Hematopoietic multipotent progenitor cell (in vitro differentiated cells): ENCODE results near the gene TLDC2. TPM values are rescaled to one million over a fixed set of nuclear protein-coding genes. Genes with fewer than 3 reads are reported as not detected.
"Not testable (repeated sequence)": the region's sequence is repeated elsewhere in the genome, so short reads cannot be mapped to it uniquely, and the experiment has no call there.

Experiments
- DNase-seq, 3 donors: peaks; one replicate each; pipeline ENCODE4 v3.0.0-alpha.2; 2011 to 2015; ENCODE audit warnings: low read depth in 2 of 3, low spot score in 2 of 3
- total RNA-seq: library from RNA; depleted of rRNA; stranded (reverse); fragments of >200 nt; gene quantifications from one replicate; pipeline ENCODE4 v1.2.3, GENCODE V29; 2012

The TLDC2 gene
- total RNA-seq, 1 donor: under 0.01 TPM

DNA sequence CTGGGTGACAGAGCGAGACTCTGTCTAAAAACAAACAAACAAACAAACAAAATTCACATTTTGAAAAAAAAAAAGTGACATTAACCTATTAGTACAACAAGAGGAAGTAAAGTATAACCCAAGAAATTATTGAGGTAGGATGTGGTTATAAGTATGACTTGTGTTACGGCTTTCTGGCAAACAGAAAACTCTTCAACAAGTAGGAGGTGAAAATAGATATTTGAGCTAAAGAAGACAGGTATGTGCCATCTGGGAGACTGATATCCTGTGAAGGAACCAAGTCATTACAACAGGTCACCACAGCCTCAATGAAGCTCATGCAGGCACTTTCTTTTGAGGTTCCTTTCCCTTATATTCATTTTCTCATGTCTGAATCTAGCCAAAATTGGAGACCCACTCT is 28.8 kb downstream of the TLDC2 start:
- peak in 1 of 3 donors; percentile 26 for DNase-seq

DNA sequence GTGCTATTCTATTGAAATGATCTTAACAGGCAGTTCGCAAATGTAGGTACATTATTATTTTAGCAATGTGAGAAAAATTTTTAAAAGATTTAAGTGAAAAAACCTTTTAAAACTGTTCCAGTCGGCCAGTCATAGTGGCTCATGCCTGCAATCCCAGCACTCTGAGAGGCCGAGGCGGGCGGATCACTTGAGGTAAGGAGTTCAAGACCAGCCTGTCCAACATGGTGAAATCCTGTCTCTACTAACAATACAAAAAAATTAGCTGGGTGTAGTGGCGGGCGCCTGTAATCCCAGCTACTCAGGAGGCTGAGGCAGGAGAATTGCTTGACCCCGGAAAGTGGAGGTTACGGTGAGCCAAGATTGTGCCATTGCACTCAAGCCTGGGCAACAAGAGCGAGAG is 29.6 kb downstream of the TLDC2 start:
- not testable (repeated sequence) for DNase-seq

GRCh38 chr20:36906086-36906485 is 30.1 kb downstream of the TLDC2 start:
- DNase-seq: not testable (repeated sequence)

GRCh38 chr20:36908603-36909002 is 32.7 kb downstream of the TLDC2 start:
- no peak for DNase-seq

DNA sequence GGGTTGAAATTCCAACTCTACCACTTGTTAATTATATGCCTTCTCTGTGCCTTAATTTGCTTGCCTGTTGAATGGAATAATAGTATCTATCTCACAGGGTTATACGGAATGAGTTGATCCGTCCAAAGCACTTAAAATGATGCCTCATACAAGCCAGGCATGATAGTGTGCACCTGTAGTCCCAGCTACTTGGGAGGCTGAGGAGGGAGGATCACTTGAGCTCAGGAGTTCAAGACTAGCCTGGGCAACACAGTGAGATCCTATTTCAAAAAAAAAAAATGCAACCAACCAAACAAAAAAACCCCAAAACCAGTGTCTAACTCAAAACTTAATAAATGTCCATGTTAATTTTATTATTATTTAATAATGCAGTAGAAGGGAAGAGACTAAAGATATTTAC is 40.3 kb downstream of the TLDC2 start:
- DNase-seq: no peak

DNA sequence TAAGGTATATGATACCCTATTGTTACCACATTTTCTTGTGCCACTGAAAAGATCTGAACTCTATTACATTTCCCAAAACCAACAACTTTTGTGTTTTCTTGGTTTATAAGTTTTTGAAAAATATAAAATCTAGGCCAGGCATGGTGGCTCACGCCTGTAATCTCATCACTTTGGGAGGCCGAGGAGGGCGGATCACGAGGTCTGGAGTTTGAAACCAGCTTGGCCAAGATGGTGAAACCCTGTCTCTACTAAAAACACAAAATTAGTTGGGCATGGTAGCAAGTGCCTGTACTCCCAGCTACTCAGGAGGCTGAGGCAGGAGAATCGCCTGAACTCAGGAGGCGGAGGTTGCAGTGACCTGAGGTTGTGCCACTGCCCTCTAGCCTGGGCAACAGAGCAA is 41.3 kb downstream of the TLDC2 start:
- DNase-seq: no peak

DNA sequence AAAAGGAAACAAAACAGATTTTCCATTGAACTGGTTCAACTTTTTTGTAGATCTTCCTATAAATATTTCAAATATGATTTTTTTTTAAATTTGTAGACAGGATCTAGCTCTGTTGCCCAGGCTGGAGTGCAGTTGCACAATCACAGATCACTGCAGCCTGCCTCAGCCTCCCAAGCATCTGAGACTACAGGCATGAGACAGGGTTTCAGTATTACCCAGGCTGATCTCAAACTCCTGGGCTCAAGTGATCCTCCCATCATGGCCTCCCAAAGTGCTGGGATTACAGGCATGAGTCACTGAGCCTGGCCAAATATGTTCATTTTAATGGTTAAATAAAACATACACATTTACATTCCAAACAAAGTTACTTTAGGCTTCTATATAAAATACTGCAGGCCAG is 42.0 kb downstream of the TLDC2 start:
- no peak for DNase-seq

GRCh38 chr20:36919715-36920333 is 43.9 kb downstream of the TLDC2 start:
- peak; percentile 17 to 72 (median 39) for DNase-seq

DNA sequence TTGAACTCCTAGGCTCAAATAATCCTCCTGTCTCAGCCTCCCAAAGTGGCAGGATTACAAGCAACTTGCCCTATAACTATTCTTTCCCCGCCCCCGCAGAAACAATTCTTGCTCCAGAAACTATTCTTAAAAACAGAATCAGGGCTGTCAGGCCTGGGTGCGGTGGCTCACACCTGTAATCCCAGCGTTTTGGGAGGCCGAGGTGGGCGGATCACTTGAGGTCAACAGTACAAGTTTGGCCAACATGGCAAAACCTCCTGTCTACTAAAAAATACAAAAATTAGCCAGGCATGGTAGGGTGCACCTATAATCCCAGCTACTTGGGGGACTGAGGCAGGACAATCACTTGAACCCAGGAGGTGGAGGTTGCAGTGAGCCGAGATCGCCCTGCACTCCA is 44.4 kb downstream of the TLDC2 start:
- DNase-seq: no peak

DNA sequence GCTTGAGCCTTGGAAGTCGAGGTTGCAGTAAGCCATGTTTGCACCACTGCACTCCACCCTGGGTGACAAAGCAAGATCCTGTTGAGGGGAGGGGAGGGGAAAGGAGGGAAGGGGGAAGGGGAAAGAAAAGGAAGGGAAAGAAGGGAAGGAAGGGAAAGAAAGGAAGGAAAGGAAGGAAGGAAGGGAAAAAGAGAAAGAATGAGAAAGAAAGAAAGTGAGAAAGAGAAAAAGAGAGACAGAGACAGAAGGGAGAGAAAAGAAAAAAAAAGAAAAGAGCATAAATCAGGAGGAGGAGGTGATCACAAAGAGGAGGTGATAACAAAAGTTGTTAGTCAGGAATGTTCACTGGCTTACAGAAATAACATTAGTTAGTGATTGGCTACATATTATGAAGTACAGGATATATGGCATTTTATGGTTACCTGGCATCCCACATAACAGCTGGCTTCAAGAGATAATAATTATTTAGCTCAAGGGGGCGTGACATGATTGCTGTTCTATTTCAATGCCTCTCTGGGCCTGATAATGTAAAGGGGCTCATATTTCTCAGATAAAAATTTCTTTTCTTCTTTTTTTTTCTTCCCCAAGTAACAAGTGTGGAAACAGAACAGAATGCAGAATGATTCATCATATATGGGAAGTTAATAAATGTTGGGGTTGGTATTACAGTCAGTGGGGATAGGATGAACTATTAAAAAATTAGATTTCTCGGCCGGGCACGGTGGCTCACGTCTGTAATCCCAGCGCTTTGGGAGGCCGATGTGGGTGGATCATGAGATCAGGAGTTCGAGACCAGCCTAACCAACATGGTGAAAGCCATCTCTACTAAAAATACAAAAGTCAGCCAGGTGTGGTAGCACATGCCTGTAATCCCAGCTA is 48.5 kb downstream of the TLDC2 start:
- no peak for DNase-seq

GRCh38 chr20:36925234-36925633 is 49.3 kb downstream of the TLDC2 start:
- no peak for DNase-seq

DNA sequence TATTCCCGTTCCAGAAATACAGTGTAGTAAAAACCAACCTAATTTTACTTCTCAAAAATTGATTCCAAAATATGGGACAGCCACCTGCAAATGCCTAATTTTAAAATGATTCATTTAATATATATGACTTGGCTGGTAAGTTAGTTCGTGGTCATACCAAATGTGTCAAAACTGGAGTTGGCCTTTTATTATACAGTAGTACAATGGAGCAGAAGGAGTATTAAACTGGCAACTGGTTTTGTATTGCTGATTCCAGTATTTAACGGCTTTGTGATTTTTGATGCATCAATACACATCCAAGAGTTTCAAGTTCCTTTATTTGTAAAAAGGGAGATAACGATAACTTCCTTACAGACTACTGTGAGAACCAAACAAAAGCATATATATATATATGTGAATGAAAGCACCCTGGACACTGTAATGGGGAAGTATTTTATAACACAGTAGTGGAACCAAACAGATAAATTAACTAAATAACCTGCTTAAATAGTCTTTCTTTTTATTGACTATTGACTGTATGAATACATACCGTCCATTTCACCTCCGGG is 50.8 kb downstream of the TLDC2 start:
- DNase-seq: no peak

DNA sequence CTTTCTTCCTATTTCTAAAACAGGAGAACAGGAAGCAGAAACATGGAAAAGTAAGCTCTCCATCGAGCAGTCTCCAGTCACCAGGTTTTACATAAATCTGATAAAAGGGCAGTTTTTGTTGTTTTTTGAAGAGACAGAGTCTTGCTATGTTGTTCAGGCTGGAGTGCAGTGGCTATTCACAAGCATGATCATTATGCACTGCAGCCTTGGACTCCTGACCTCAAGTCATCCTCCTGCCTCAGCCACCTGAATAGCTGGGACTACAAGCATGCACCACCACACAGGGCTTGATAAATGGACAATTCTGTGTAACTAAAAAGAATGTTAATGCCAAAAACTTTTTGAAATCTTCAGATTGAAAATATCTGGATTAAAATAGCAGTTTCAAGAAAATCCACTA is 51.8 kb downstream of the TLDC2 start:
- DNase-seq: no peak

GRCh38 chr20:36929290-36929689 is 53.4 kb downstream of the TLDC2 start:
- no peak for DNase-seq

- no peak for DNase-seq
Observed at GRCh38 chr20:36929691-36930090, 53.8 kb downstream of the TLDC2 start.

- not testable (repeated sequence) for DNase-seq
Observed at GRCh38 chr20:36932067-36932466, 56.1 kb downstream of the TLDC2 start.

DNA sequence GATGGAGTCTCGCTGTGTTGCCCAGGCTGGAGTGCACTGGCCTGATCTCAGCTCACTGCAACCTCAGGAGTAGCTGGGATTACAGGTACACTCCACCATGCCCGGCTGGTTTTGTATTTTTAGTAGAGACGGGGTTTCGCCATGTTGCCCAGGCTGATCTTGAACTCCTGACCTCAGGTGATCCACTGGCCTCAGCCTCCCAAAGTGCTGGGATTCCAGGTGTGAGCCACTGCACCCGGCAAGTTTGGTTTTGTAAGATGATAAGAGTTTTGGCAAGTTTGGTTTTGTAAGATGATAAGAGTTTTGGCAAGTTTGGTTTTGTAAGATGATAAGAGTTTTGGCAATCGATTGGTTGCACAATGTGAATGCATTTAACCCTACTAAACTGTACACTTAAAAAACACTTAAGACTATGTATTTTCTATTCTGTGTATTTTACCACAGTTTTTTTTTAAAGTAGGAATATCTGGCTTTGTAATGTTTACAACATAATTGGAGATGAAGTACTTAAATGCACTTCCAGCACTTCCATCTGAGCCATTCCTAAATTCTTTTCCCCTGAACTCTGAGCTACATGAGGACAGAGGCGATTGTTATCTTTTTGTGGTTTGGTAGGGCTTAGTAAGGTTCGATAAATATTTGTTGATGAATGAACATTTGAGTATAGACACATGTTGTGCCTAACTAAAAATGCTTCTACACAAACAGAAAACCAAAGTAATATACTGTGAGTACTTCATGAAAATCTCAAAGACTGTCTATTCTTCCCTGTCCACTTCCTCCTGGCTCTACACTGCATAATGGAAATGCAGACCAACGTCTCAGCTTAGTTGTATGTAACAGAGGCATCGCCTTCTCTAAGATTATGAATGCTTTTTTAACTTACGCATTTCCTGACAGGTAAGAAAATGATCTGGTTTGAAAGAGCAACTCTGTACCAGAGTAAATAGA is 56.8 kb downstream of the TLDC2 start:
- DNase-seq: no peak

DNA sequence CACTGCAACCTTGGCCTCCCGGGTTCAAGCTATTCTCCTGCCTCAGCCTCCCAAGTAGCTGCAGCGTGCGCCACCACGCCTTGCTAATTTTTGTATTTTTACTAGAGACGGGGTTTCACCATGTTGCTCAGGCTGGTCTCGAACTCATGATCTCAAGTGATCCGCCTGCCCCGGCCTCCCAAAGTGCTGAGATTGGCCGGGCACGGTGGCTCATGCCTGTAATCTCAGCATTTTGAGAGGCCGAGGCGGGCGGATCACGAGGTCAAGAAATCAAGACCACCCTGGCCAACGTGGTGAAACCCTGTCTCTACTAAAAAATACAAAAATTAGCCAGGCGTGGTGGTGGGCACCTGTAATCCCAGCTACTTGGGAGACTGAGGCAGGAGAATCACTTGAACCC is 57.6 kb downstream of the TLDC2 start:
- not testable (repeated sequence) for DNase-seq

DNA sequence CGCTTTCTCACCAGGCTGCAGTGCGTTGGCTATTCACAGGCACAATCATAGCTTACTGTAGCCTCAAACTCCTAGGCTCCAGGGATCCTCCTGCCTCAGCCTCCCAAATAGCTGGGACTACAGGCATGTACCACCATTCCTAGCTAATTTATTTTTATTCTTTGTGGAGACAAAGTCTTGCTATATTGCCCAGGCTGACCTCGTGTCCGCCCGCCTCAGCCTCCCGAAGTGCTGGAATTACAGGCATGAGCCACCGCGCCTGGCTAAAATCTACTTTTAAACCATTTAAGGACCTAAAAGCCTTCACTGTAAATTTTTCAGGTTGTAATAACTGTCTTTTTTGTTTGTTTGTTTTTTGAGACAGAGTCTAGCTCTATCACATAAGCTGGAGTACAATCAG is 60.4 kb downstream of the TLDC2 start:
- no peak for DNase-seq

GRCh38 chr20:36936761-36937401 is 60.9 kb downstream of the TLDC2 start:
- DNase-seq: not testable (repeated sequence)
